Gastroesophageal sphincter (tissue), 4 donors: Measurements from ENCODE around the gene TFRC. TPM values are rescaled to one million over a fixed set of nuclear protein-coding genes. Genes with fewer than 3 reads are reported as not detected.
"Not testable (repeated sequence)": the region's sequence is repeated elsewhere in the genome, so short reads cannot be mapped to it uniquely, and the experiment has no call there.

Experiments
- ATAC-seq: fragments of 150-250 bp; one replicate; pipeline ENCODE4 v1.9.1; 2016; ENCODE audit warnings: mild to moderate bottlenecking, moderate library complexity
- H3K27ac ChIP-seq, 4 donors: fragments of 200-600 bp; sonication (generic) in 3 of 4; 1 replicate in 3 of 4; 2 replicates in 1 of 4; pipeline ENCODE4 v1.5.1; 2016 to 2019
- H3K27me3 ChIP-seq: fragments of 200-600 bp; sonication (generic); one replicate; pipeline ENCODE4 v1.5.1; 2019
- H3K36me3 ChIP-seq, 2 donors: fragments of 200-600 bp; sonication (generic); one replicate each; pipeline ENCODE4 v1.5.1; 2019; ENCODE audit warnings: control low read depth in 1 of 2
- H3K4me1 ChIP-seq, 3 donors: fragments of 200-600 bp; sonication (generic); 1 replicate in 2 of 3; 2 replicates in 1 of 3; pipeline ENCODE4 v1.5.1; 2016 to 2019; ENCODE audit warnings: control low read depth in 2 of 3
- H3K4me3 ChIP-seq, 2 donors: fragments of 200-600 bp; sonication (generic); one replicate each; pipeline ENCODE4 v1.5.1; 2019; ENCODE audit warnings: mild to moderate bottlenecking in 1 of 2, moderate library complexity in 1 of 2
- H3K9me3 ChIP-seq, 3 donors: fragments of 200-600 bp; sonication (generic); one replicate each; pipeline ENCODE4 v1.5.1; 2017 to 2019; ENCODE audit warnings: control low read depth in 2 of 3
- CTCF ChIP-seq, 4 experiments: fragments of 200-600 bp in 2 of 4; fragments of 450-650 bp in 2 of 4; sonication (generic) in 1 of 4; IDR thresholded peaks; one replicate each; pipeline ENCODE4 v1.5.1; 2017 to 2019; ENCODE audit warnings: antibody characterized with exemption in 4 of 4, mild to moderate bottlenecking in 2 of 4, moderate library complexity in 2 of 4
- EP300 ChIP-seq: sonication (generic); formaldehyde crosslinking; IDR thresholded peaks from one replicate; pipeline ENCODE4 v1.6.1; 2017; ENCODE audit warnings: antibody characterized with exemption, mild to moderate bottlenecking
- POLR2A ChIP-seq, 2 donors: fragments of 450-650 bp; IDR thresholded peaks; one replicate each; pipeline ENCODE4 v1.6.1; 2017; ENCODE audit warnings: antibody characterized with exemption in 2 of 2, mild to moderate bottlenecking in 2 of 2, moderate library complexity in 1 of 2
- POLR2AphosphoS5 ChIP-seq: sonication (generic); formaldehyde crosslinking; IDR thresholded peaks from one replicate; pipeline ENCODE4 v1.6.1; 2017; ENCODE audit warnings: antibody characterized with exemption
- WGBS, 2 donors: methylation state at CpG; one replicate each; pipeline ENCODE4 v1.1.5; 2018; ENCODE audit warnings: low coverage in 1 of 2; 5-methylcytosine and 5-hydroxymethylcytosine counted together
- total RNA-seq, 4 donors: library from RNA; depleted of rRNA; stranded (reverse); fragments of >200 nt; gene quantifications; one replicate each; pipeline ENCODE4 v1.1.0, GENCODE V29; 2016

TFRC gene
- total RNA-seq, 4 donors from 2014 or later = 60.1 to 81.1 (median 69.6) TPM

- Histone ChIP-seq H3K27me3 (no peaks in the 10 kb centered on the region), H3K4me3 (no peak overlapping the region), H3K36me3 (peaks cover 4 to 93% of the 10 kb centered on the region in 2 donors), H3K4me1 (no peaks in the 10 kb centered on the region), H3K9me3 (no peaks in the 10 kb centered on the region), H3K27ac (no peak overlapping the region)
- ATAC-seq = no peak
- TF ChIP-seq EP300 = no peak
- no peak for TF ChIP-seq POLR2AphosphoS5
- TF ChIP-seq POLR2A (IDR thresholded peaks at IDR 0.05) = no peak
- no peak for TF ChIP-seq CTCF (IDR thresholded peaks at IDR 0.05)
- 92 to 100% methylated on average over 1 of the region's 1 CpG for WGBS, 2 donors
Measured at GRCh38 chr3:196072313-196072712, 9.6 kb downstream of the TFRC start.

DNA sequence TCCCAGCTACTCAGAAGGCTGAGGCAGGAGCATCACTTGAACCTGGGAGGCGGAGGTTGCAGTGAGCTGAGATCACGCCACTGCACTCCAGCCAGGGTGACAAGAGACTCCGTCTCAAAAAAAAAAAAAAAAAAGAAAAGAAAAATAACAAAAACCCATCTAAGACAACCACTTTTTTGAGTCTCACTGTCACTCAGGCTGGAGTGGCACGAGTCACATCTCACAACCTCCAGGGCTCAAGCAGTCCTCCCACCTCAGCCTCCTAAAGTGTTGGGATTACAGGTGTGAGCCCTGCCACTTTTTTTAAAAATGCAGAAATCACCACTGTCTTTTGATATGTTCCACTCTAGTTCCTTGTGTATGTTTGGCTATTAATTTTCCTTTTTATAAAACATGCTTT is 13.1 kb downstream of the TFRC start:
- 82 to 93% methylated on average over 3 to 4 of the region's 4 CpGs for WGBS, 2 donors
- H3K4me3 ChIP-seq, ATAC-seq, H3K27me3 ChIP-seq, H3K27ac ChIP-seq, H3K9me3 ChIP-seq, H3K4me1 ChIP-seq: not testable (repeated sequence)
- peaks cover 4 to 98% of the 10 kb centered on the region in 2 donors for H3K36me3 ChIP-seq

GRCh38 chr3:196067439-196067838 is 14.5 kb downstream of the TFRC start:
- H3K27ac ChIP-seq = no peak overlapping the region
- no peak for TF ChIP-seq POLR2A (IDR thresholded peaks at IDR 0.05)
- no peak for TF ChIP-seq POLR2AphosphoS5
- no peak overlapping the region for H3K4me3 ChIP-seq
- H3K36me3 ChIP-seq = peaks cover 8 to 100% of the 10 kb centered on the region in 2 donors
- no peak for ATAC-seq
- H3K4me1 ChIP-seq = no peaks in the 10 kb centered on the region
- no peaks in the 10 kb centered on the region for H3K27me3 ChIP-seq
- 78 to 90% methylated on average over 3 of the region's 3 CpGs for WGBS, 2 donors
- H3K9me3 ChIP-seq = no peaks in the 10 kb centered on the region

DNA sequence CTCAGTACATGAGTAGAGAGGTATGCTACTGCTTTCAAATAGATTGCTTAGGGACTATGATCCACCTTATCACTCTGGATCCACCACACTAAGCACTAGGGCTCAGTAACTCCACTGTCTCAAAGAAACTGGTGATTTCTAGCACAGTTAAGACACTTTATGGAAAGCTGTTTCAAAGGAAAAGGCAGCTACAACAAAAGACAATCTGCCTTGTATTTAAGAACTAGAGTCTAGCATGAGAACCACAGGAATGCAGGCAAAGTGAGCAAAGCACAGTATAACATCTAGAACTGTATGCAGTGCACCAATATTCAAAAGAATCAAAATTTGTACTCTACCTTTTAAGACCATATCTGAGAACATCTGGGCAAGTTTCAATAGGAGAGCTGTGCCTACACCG is 17.9 kb downstream of the TFRC start:
- Histone ChIP-seq H3K36me3 (peaks cover 8 to 100% of the 10 kb centered on the region in 2 donors), H3K9me3 (no peaks in the 10 kb centered on the region), H3K4me3 (no peak overlapping the region), H3K4me1 (no peaks in the 10 kb centered on the region), H3K27ac (no peak overlapping the region), H3K27me3 (no peaks in the 10 kb centered on the region)
- whole genome bisulfite sequencing, 2 donors = 100% methylated on average over 1 of the region's 1 CpG
- no peak for TF ChIP-seq POLR2A (IDR thresholded peaks at IDR 0.05)
- TF ChIP-seq CTCF (IDR thresholded peaks at IDR 0.05) = no peak
- TF ChIP-seq POLR2AphosphoS5 = no peak
- TF ChIP-seq EP300 = no peak
- no peak for ATAC-seq

DNA sequence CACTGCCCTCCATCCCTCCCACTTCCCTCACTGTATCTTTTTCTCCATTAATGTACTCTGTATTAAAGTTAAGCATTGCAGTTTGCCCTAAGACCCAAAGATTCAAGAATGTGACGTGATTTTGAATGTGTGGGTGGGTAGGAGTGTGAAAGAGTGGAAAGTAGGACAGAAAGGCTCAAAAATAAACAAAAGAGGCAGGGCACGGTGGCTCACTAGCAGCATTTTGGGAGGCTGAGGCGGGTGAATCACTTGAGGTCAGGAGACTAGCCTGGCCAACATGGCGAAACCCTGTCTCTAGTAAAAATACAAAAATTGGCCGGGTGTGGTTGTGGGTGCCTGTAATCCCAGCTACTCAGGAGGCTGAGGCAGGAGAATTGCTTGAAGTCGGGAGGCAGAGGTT is 18.4 kb downstream of the TFRC start:
- H3K27me3 ChIP-seq = no peaks in the 10 kb centered on the region
- H3K27ac ChIP-seq = no peak overlapping the region
- ATAC-seq = no peak
- no peak for TF ChIP-seq EP300
- no peak for TF ChIP-seq POLR2AphosphoS5
- TF ChIP-seq POLR2A (IDR thresholded peaks at IDR 0.05) = no peak
- no peak for TF ChIP-seq CTCF (IDR thresholded peaks at IDR 0.05)
- no peaks in the 10 kb centered on the region for H3K4me1 ChIP-seq
- H3K36me3 ChIP-seq = peaks cover 8 to 100% of the 10 kb centered on the region in 2 donors
- 86 to 88% methylated on average over 2 to 5 of the region's 6 CpGs for WGBS, 2 donors
- no peaks in the 10 kb centered on the region for H3K9me3 ChIP-seq
- H3K4me3 ChIP-seq = no peak overlapping the region

DNA sequence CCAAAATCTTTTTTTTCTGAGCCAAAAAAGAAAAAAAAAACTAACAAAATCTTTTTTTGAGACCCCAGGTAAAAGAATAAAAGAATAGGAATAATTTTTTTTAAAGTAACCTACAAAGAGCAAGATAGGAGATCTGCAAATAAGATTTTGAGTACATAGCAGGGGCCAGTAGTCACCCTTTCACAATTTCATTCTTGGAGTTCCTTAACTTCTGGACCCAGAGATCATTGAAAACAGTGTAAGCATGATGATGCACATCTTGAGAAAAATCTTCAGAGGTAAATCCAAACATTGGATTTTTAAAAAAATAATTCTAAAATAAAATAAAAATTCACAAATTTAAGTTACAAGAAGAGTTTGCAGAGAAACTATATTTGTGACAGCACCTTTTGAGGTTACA is 18.8 kb downstream of the TFRC start:
- Histone ChIP-seq H3K36me3 (peaks cover 9 to 100% of the 10 kb centered on the region in 2 donors), H3K4me1 (no peaks in the 10 kb centered on the region), H3K27me3 (no peaks in the 10 kb centered on the region), H3K9me3 (no peaks in the 10 kb centered on the region), H3K4me3 (no peak overlapping the region), H3K27ac (no peak overlapping the region)
- TF ChIP-seq POLR2AphosphoS5 (no peak), CTCF (IDR thresholded peaks at IDR 0.05) (no peak), POLR2A (IDR thresholded peaks at IDR 0.05) (no peak), EP300 (no peak)
- no peak for ATAC-seq
